Smooth muscle cell (in vitro differentiated cells): Measurements from ENCODE around the gene NOC2L. TPM values are rescaled to one million over a fixed set of nuclear protein-coding genes. Genes with fewer than 3 reads are reported as not detected.

Source experiments
- DNase-seq: peaks from one replicate; lab custom pipeline; 2025; ENCODE audit not compliant: unreplicated experiment; lab: John Stamatoyannopoulos, UW
- H2AFZ ChIP-seq: fragments of 200-600 bp; sonication (generic); 2 replicates; pipeline ENCODE4 v1.6.0; 2016; ENCODE audit warnings: antibody characterized with exemption, low read depth, mild to moderate bottlenecking
- H3F3A ChIP-seq: fragments of 200-600 bp; sonication (generic); 2 replicates; pipeline ENCODE4 v1.6.0; 2017; ENCODE audit warnings: antibody characterized with exemption, low read depth
- H3K27ac ChIP-seq: fragments of 200-600 bp; sonication (generic); 2 replicates; pipeline ENCODE4 v1.5.1; 2016; ENCODE audit warnings: low read depth, mild to moderate bottlenecking
- H3K27me3 ChIP-seq: fragments of 200-600 bp; sonication (generic); 2 replicates; pipeline ENCODE4 v1.6.1; 2016; ENCODE audit warnings: low read depth, mild to moderate bottlenecking
- H3K36me3 ChIP-seq: fragments of 200-600 bp; sonication (generic); 2 replicates; pipeline ENCODE4 v1.5.1; 2016; ENCODE audit warnings: low read depth
- H3K4me1 ChIP-seq: fragments of 200-600 bp; sonication (generic); 2 replicates; pipeline ENCODE4 v1.5.1; 2016; ENCODE audit warnings: low read depth
- H3K4me2 ChIP-seq: fragments of 200-600 bp; sonication (generic); 2 replicates; pipeline ENCODE4 v1.6.0; 2016; ENCODE audit warnings: mild to moderate bottlenecking
- H3K4me3 ChIP-seq: fragments of 200-600 bp; sonication (generic); 2 replicates; pipeline ENCODE4 v1.5.1; 2016; ENCODE audit warnings: mild to moderate bottlenecking
- H3K79me2 ChIP-seq: fragments of 200-600 bp; sonication (generic); 2 replicates; pipeline ENCODE4 v1.6.0; 2016; ENCODE audit warnings: low read depth, mild to moderate bottlenecking
- H3K9ac ChIP-seq: fragments of 200-600 bp; sonication (generic); 2 replicates; pipeline ENCODE4 v1.6.0; 2016; ENCODE audit warnings: low read depth
- H3K9me3 ChIP-seq: fragments of 200-600 bp; sonication (generic); replicated peaks from 2 replicates; pipeline ENCODE4 v1.5.1; 2016; ENCODE audit warnings: low read depth
- H4K20me1 ChIP-seq: fragments of 200-600 bp; sonication (generic); 2 replicates; pipeline ENCODE4 v1.6.0; 2016; ENCODE audit warnings: low read depth
- CTCF ChIP-seq: fragments of 200-600 bp; sonication (generic); IDR thresholded peaks from 2 replicates; pipeline ENCODE4 v1.5.1; 2017; ENCODE audit warnings: borderline replicate concordance, mild to moderate bottlenecking, antibody characterized with exemption; ENCODE audit not compliant: insufficient read depth, poor library complexity, severe bottlenecking
- WGBS: methylation state at CpG from one replicate; pipeline ENCODE4 v1.1.7; 2016; ENCODE audit warnings: low lambda C conversion rate; 5-methylcytosine and 5-hydroxymethylcytosine counted together
- polyA plus RNA-seq: library from polyadenylated mRNA; unstranded; fragments of >200 nt; fragmentation: Nextera tagmentation; extraction: Ambion mirVana; gene quantifications from 2 replicates; pipeline ENCODE4 v1.2.1, GENCODE V29; 2016
- total RNA-seq: library from RNA; depleted of rRNA; stranded (reverse); fragments of >200 nt; gene quantifications from 2 replicates; pipeline ENCODE4 v1.2.3, GENCODE V29; 2014

Gene NOC2L
- total and polyA plus RNA-seq, 2 experiments from 2014 or later = 38.9 to 64.0 TPM

GRCh38 chr1:933603-933940 is 25.5 kb downstream of the NOC2L start:
- H4K20me1 ChIP-seq = peaks cover 25% of the 10 kb centered on the region
- no peaks in the 10 kb centered on the region for H3F3A ChIP-seq
- no peaks in the 10 kb centered on the region for H3K9me3 ChIP-seq
- no peak overlapping the region for H3K4me3 ChIP-seq
- no peaks in the 10 kb centered on the region for H3K36me3 ChIP-seq
- no peak overlapping the region for H2AFZ ChIP-seq
- H3K27me3 ChIP-seq = no peaks in the 10 kb centered on the region
- no peak overlapping the region for H3K9ac ChIP-seq
- 28% methylated on average over 10 of the region's 10 CpGs for WGBS
- no peak for TF ChIP-seq CTCF
- H3K4me1 ChIP-seq = peaks cover 16% of the 10 kb centered on the region
- no peak for DNase-seq
- no peaks in the 10 kb centered on the region for H3K79me2 ChIP-seq
- H3K27ac ChIP-seq = no peak overlapping the region
- no peak overlapping the region for H3K4me2 ChIP-seq

GRCh38 chr1:932776-933602 is 26.1 kb downstream of the NOC2L start:
- no peaks in the 10 kb centered on the region for H3K9me3 ChIP-seq
- H3K4me3 ChIP-seq = no peak overlapping the region
- H3K79me2 ChIP-seq = no peaks in the 10 kb centered on the region
- H3F3A ChIP-seq = no peaks in the 10 kb centered on the region
- no peaks in the 10 kb centered on the region for H3K36me3 ChIP-seq
- no peak overlapping the region for H3K9ac ChIP-seq
- peaks cover 28% of the 10 kb centered on the region for H4K20me1 ChIP-seq
- TF ChIP-seq CTCF = no peak
- H3K4me2 ChIP-seq = no peak overlapping the region
- DNase-seq = no peak
- peaks cover 16% of the 10 kb centered on the region for H3K4me1 ChIP-seq
- H2AFZ ChIP-seq = no peak overlapping the region
- 90% methylated on average over 22 of the region's 25 CpGs for WGBS
- H3K27ac ChIP-seq = no peak overlapping the region
- no peaks in the 10 kb centered on the region for H3K27me3 ChIP-seq

- TF ChIP-seq CTCF = no peak
Measured at GRCh38 chr1:932173-932510, 26.9 kb downstream of the NOC2L start.

More at GRCh38 chr1:932173-932510, 26.9 kb downstream of the NOC2L start:
- H3K27me3 ChIP-seq = no peaks in the 10 kb centered on the region
- no peak overlapping the region for H3K4me3 ChIP-seq
- WGBS = 80% methylated on average over 16 of the region's 16 CpGs
- H3F3A ChIP-seq = no peaks in the 10 kb centered on the region
- H3K27ac ChIP-seq = no peak overlapping the region
- H2AFZ ChIP-seq = no peak overlapping the region
- H3K9me3 ChIP-seq = no peaks in the 10 kb centered on the region
- peaks cover 36% of the 10 kb centered on the region for H4K20me1 ChIP-seq
- H3K79me2 ChIP-seq = no peaks in the 10 kb centered on the region
- H3K4me2 ChIP-seq = no peak overlapping the region
- DNase-seq = no peak
- H3K36me3 ChIP-seq = no peaks in the 10 kb centered on the region
- no peak overlapping the region for H3K9ac ChIP-seq
- peaks cover 16% of the 10 kb centered on the region for H3K4me1 ChIP-seq
